Duodenal mucosa (tissue), 2 donors: ENCODE results near the gene AXL.
"Not testable (repeated sequence)": the region's sequence is repeated elsewhere in the genome, so short reads cannot be mapped to it uniquely, and the experiment has no call there.

ENCODE experiments used
- H3K27ac ChIP-seq: one replicate; pipeline ENCODE4 v1.7.0; 2013; ENCODE audit warnings: low read depth, low read length
- H3K27me3 ChIP-seq, 2 donors: one replicate each; pipeline ENCODE4 v1.7.0; 2013; ENCODE audit warnings: low read length in 2 of 2, control low read depth in 1 of 2; ENCODE audit not compliant: insufficient read depth in 2 of 2, control insufficient read depth in 1 of 2
- H3K36me3 ChIP-seq, 2 donors: one replicate each; pipeline ENCODE4 v1.7.0; 2013; ENCODE audit warnings: low read length in 2 of 2, control low read depth in 1 of 2; ENCODE audit not compliant: insufficient read depth in 2 of 2, control insufficient read depth in 1 of 2
- H3K4me1 ChIP-seq, 2 donors: one replicate each; pipeline ENCODE4 v1.7.0; 2013; ENCODE audit warnings: low read length in 2 of 2, control low read depth in 1 of 2; ENCODE audit not compliant: insufficient read depth in 2 of 2, control insufficient read depth in 1 of 2
- H3K4me3 ChIP-seq, 2 donors: one replicate each; pipeline ENCODE4 v1.7.0; 2013; ENCODE audit warnings: low read length in 2 of 2, low read depth in 1 of 2
- H3K9ac ChIP-seq, 2 donors: one replicate each; pipeline ENCODE4 v1.7.0; 2013; ENCODE audit warnings: low read length in 2 of 2, low read depth in 1 of 2
- H3K9me3 ChIP-seq, 2 donors: one replicate each; pipeline ENCODE4 v1.7.0; 2013; ENCODE audit warnings: low read length in 2 of 2, control low read depth in 1 of 2; ENCODE audit not compliant: control insufficient read depth in 1 of 2

The AXL gene

GRCh38 chr19:41273076-41273475 lies 54.1 kb downstream of the AXL start:
- H3K4me3 ChIP-seq: no peak overlapping the region
- no peaks in the 10 kb centered on the region for H3K4me1 ChIP-seq
- no peak overlapping the region for H3K9ac ChIP-seq
- H3K9me3 ChIP-seq: no peaks in the 10 kb centered on the region
- no peak overlapping the region for H3K27ac ChIP-seq
- H3K27me3 ChIP-seq: no peaks in the 10 kb centered on the region
- peaks cover 64 to 96% of the 10 kb centered on the region in 2 donors for H3K36me3 ChIP-seq

- Histone ChIP-seq H3K36me3 (peaks cover 64 to 95% of the 10 kb centered on the region in 2 donors), H3K27me3 (no peaks in the 10 kb centered on the region), H3K9ac (no peak overlapping the region), H3K4me1 (no peaks in the 10 kb centered on the region), H3K4me3 (no peak overlapping the region), H3K27ac (no peak overlapping the region), H3K9me3 (no peaks in the 10 kb centered on the region)
These were observed 55.8 kb downstream of the AXL start for GRCh38 chr19:41274802-41275201.

- H3K9me3 ChIP-seq: no peaks in the 10 kb centered on the region
- H3K4me1 ChIP-seq: no peaks in the 10 kb centered on the region
- H3K27ac ChIP-seq: no peak overlapping the region
- no peak overlapping the region for H3K9ac ChIP-seq
- no peaks in the 10 kb centered on the region for H3K27me3 ChIP-seq
- H3K36me3 ChIP-seq: peaks cover 71 to 98% of the 10 kb centered on the region in 2 donors
- H3K4me3 ChIP-seq: no peak overlapping the region
These were observed 57.2 kb downstream of the AXL start for GRCh38 chr19:41276231-41276630.

GRCh38 chr19:41278478-41278877 lies 59.5 kb downstream of the AXL start:
- Histone ChIP-seq H3K36me3 (peaks cover 56 to 92% of the 10 kb centered on the region in 2 donors), H3K4me3 (no peak overlapping the region), H3K9ac (no peak overlapping the region), H3K27ac (no peak overlapping the region), H3K9me3 (no peaks in the 10 kb centered on the region), H3K27me3 (no peaks in the 10 kb centered on the region), H3K4me1 (no peaks in the 10 kb centered on the region)

- H3K4me3 ChIP-seq: no peak overlapping the region
- peaks cover 48 to 92% of the 10 kb centered on the region in 2 donors for H3K36me3 ChIP-seq
These were observed 69.9 kb downstream of the AXL start for GRCh38 chr19:41288673-41289530.

GRCh38 chr19:41289814-41290213 lies 70.8 kb downstream of the AXL start:
- peaks cover 55 to 93% of the 10 kb centered on the region in 2 donors for H3K36me3 ChIP-seq
- H3K4me3 ChIP-seq, H3K27me3 ChIP-seq, H3K9ac ChIP-seq, H3K9me3 ChIP-seq, H3K4me1 ChIP-seq, H3K27ac ChIP-seq: not testable (repeated sequence)

More at GRCh38 chr19:41288673-41289530, 69.9 kb downstream of the AXL start:
- Histone ChIP-seq H3K4me1 (no peaks in the 10 kb centered on the region), H3K9me3 (no peaks in the 10 kb centered on the region), H3K27ac (no peak overlapping the region), H3K27me3 (no peaks in the 10 kb centered on the region), H3K9ac (no peak overlapping the region)

GRCh38 chr19:41294393-41294792 lies 75.4 kb downstream of the AXL start:
- Histone ChIP-seq H3K27ac (no peak overlapping the region), H3K9ac (no peak overlapping the region), H3K27me3 (no peaks in the 10 kb centered on the region), H3K4me3 (no peak overlapping the region), H3K4me1 (peaks cover 43 to 44% of the 10 kb centered on the region in 2 donors), H3K9me3 (no peaks in the 10 kb centered on the region), H3K36me3 (peaks cover 73 to 89% of the 10 kb centered on the region in 2 donors)

- Histone ChIP-seq H3K36me3 (peaks cover 74 to 89% of the 10 kb centered on the region in 2 donors), H3K9ac (no peak overlapping the region), H3K4me1 (peaks cover 50 to 52% of the 10 kb centered on the region in 2 donors), H3K27ac (no peak overlapping the region), H3K27me3 (no peaks in the 10 kb centered on the region), H3K4me3 (no peak overlapping the region), H3K9me3 (no peaks in the 10 kb centered on the region)
These were observed 76.5 kb downstream of the AXL start for GRCh38 chr19:41295499-41295898.

GRCh38 chr19:41296433-41296871 lies 77.4 kb downstream of the AXL start:
- Histone ChIP-seq H3K27ac (peak overlapping the region; percentile 24), H3K4me3 (no peak overlapping the region), H3K4me1 (peaks cover 50 to 55% of the 10 kb centered on the region in 2 donors), H3K36me3 (peaks cover 81 to 85% of the 10 kb centered on the region in 2 donors), H3K9ac (peak overlapping the region in 1 of 2 donors; percentile 28), H3K27me3 (no peaks in the 10 kb centered on the region), H3K9me3 (no peaks in the 10 kb centered on the region)

GRCh38 chr19:41297628-41298347 lies 78.8 kb downstream of the AXL start:
- Histone ChIP-seq H3K27ac (peak overlapping the region; percentile 59), H3K36me3 (peaks cover 72 to 83% of the 10 kb centered on the region in 2 donors), H3K9me3 (no peaks in the 10 kb centered on the region), H3K4me1 (peaks cover 50 to 61% of the 10 kb centered on the region in 2 donors), H3K4me3 (peak overlapping the region in 1 of 2 donors; percentile 1), H3K9ac (peak overlapping the region; percentile 35 to 41), H3K27me3 (no peaks in the 10 kb centered on the region)
